Common myeloid progenitor, CD34-positive (primary cell): ENCODE data around the gene RRAGD.

Source experiments
- CTCF ChIA-PET: fragments of 350-600 bp; sonication (Branson Sonifier 250); formaldehyde crosslinking; loops from one replicate; lab custom pipeline; 2021; ENCODE audit warnings: antibody characterized with exemption; lab: Charles Lee
- POLR2A ChIA-PET: fragments of 350-600 bp; sonication (Branson Sonifier 250); formaldehyde crosslinking; loops from one replicate; lab custom pipeline; 2021; ENCODE audit warnings: antibody characterized with exemption; lab: Charles Lee
- DNase-seq, 3 donors: peaks; one replicate each; pipeline versions ENCODE4 v3.0.0 to v3.0.0-alpha.2; 2013
- H3K27ac ChIP-seq, 2 experiments: 1 replicate in 1 of 2; 2 replicates in 1 of 2; pipeline ENCODE4 v1.7.0; 2013; ENCODE audit warnings: inconsistent platforms in 2 of 2, low read length in 2 of 2, mild to moderate bottlenecking in 2 of 2, low read depth in 1 of 2, moderate library complexity in 1 of 2; ENCODE audit not compliant: severe bottlenecking in 2 of 2, insufficient read depth in 1 of 2, poor library complexity in 1 of 2
- H3K27me3 ChIP-seq, 5 experiments: replicated peaks in 2 of 5; 1 replicate in 3 of 5; 2 replicates in 2 of 5; pipeline versions ENCODE4 v1.6.1 to v1.7.0; 2013; ENCODE audit warnings: low read length in 4 of 5, mild to moderate bottlenecking in 2 of 5, moderate library complexity in 2 of 5, inconsistent platforms in 1 of 5; ENCODE audit not compliant: insufficient read depth in 5 of 5, control insufficient read depth in 4 of 5
- H3K36me3 ChIP-seq, 4 experiments: 1 replicate in 2 of 4; 2 replicates in 2 of 4; pipeline versions ENCODE4 v1.6.1 to v1.7.0; 2013; ENCODE audit warnings: low read length in 3 of 4, control low read depth in 1 of 4, mild to moderate bottlenecking in 1 of 4; ENCODE audit not compliant: control insufficient read depth in 4 of 4, insufficient read depth in 4 of 4
- H3K4me1 ChIP-seq, 4 experiments: 1 replicate in 3 of 4; 2 replicates in 1 of 4; pipeline versions ENCODE4 v1.6.1 to v1.7.1; 2013; ENCODE audit warnings: low read length in 3 of 4, mild to moderate bottlenecking in 3 of 4, control low read depth in 1 of 4, inconsistent platforms in 1 of 4, moderate library complexity in 1 of 4; ENCODE audit not compliant: control insufficient read depth in 4 of 4, insufficient read depth in 4 of 4; ENCODE audit errors: control extremely low read depth in 1 of 4
- H3K4me3 ChIP-seq, 7 experiments: 1 replicate in 4 of 7; 2 replicates in 3 of 7; pipeline versions ENCODE4 v1.5.1 to v1.7.0; 2013; ENCODE audit warnings: mild to moderate bottlenecking in 7 of 7, low read length in 6 of 7, moderate library complexity in 6 of 7, inconsistent platforms in 2 of 7, low read depth in 2 of 7, control low read depth in 1 of 7; ENCODE audit not compliant: insufficient read depth in 4 of 7, control insufficient read depth in 1 of 7; ENCODE audit errors: extremely low read depth in 1 of 7
- H3K9me3 ChIP-seq, 5 experiments: 1 replicate in 4 of 5; 2 replicates in 1 of 5; pipeline versions ENCODE4 v1.6.1 to v1.7.1; 2013; ENCODE audit warnings: low read length in 4 of 5, mild to moderate bottlenecking in 2 of 5, inconsistent platforms in 1 of 5, low read depth in 1 of 5, moderate library complexity in 1 of 5; ENCODE audit not compliant: control insufficient read depth in 4 of 5, insufficient read depth in 2 of 5; ENCODE audit errors: control extremely low read depth in 1 of 5
- WGBS: methylation state at CpG from one replicate; pipeline ENCODE4 v1.1.5; 2013; ENCODE audit not compliant: insufficient coverage; 5-methylcytosine and 5-hydroxymethylcytosine counted together

The RRAGD gene

DNA sequence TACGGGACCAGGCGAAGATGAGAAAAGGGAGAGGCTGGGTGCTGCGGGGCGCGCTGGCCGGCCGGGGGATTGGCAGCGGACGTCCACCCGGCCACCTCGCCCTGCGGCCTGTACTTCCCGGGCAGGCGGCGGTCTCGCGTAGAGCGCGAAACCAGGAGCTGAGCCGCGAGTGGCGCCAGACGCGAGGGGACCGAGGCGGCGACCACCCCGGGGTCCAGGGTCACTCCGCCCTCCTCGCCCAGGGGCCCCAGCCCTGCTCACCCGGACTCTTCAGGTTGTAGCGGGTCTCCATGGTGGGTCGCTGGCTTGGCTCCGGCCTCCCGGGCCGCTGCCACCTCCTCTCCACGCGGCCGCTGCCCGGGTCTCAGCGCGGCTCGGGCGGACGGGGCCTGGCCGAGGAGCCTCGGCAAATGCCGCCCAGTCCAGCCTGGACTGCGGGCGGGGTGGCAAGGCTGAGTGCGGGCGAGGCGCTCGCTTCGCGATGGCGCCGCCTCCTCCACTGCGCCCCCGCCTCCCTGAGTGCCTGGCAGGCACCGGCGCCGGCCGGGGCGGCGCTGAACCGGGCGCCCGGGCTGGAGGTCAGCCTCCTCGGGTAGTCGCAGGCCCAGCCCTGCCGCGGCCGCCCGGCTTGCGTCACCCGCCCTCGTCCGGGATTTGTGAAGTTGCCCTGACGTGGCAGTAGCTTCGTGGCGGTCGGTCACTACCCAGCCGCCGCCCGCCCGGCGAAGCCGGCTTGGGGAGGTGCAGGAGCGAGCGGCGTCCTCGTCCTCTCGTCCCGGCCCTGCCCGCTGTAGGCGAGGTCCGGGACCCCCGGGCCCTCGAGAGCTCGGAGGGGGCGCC, 59.6 kb downstream of the RRAGD start, which contains the start of gene UBE2J1:
Gene UBE2J1 (minus strand): TSS at position 445 of the 840 bp plus-strand sequence. CDS start 153 bp downstream, at position 292.
- H3K36me3 ChIP-seq, result peaks cover 0 to 2% (median 0%) of the 10 kb centered on the region in 4 experiments
- peaks cover 39 to 79% (median 69%) of the 10 kb centered on the region in 4 experiments for H3K4me1 ChIP-seq
- peak within 1 kb of the TSS; percentile 90 to 96 for H3K27ac ChIP-seq
- DNase-seq, result peak; percentile 78 to 91 (median 86)
- 0% methylated on average over 90 of the region's 102 CpGs for WGBS
- CTCF ChIA-PET, result interaction anchor here (0.9 to 8.7 kb wide), 10 partner anchors 7 to 272 kb away, joined by 3 to 102 read pairs (median 4); partner anchors contain the start of gene PNRC1
- peak within 1 kb of the TSS; percentile 79 to 98 (median 91) for H3K4me3 ChIP-seq
- no peaks in the 10 kb centered on the region for H3K27me3 ChIP-seq
- POLR2A ChIA-PET, result interaction anchor here (0.6 to 1.1 kb wide), 2 partner anchors 21 to 91 kb away, joined by 3 read pairs; no protein-coding TSS in a partner anchor
- no peaks in the 10 kb centered on the region for H3K9me3 ChIP-seq

DNA sequence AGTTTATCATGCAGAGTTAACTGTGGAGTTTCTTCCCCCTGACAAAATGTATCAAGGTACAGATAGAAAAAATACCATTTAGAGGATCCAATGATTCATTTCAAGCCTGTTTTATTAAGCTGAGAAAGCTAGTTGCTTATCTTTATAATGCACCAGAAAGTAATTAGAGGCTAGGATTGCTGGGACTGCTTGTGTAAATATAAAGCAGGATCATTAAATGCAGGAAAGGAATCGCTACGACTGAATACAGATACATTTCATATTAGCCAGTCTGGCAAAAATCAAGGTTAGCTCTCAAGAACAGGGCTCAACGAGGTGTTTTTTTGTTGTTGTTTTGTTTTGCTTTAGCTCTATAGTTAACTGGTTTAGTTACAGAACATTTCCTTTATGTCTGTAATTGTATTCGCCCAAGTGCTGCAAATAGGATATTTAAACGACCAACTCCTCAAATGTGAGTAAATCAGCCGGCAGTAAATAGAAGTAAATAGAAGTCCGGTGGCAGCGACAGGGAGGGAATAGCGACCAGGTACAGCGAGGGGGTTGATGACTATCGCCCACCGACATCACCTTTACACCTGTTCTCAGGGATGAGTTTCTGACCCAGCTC, 60.3 kb downstream of the RRAGD start:
- Histone ChIP-seq H3K36me3 (peaks cover 0 to 2% (median 0%) of the 10 kb centered on the region in 4 experiments), H3K4me1 (peaks cover 35 to 77% (median 67%) of the 10 kb centered on the region in 4 experiments), H3K27me3 (no peaks in the 10 kb centered on the region), H3K27ac (peak overlapping the region; percentile 90 to 96), H3K4me3 (peak overlapping the region; percentile 79 to 98 (median 91)), H3K9me3 (no peaks in the 10 kb centered on the region)
- DNase-seq, result no peak
- ChIA-PET CTCF (interaction anchor here (0.9 to 8.7 kb wide), 9 partner anchors 8 to 272 kb away, joined by 3 to 102 read pairs (median 3); partner anchors contain the start of gene PNRC1), POLR2A (no interaction called here)
- WGBS, result 0% methylated on average over 9 of the region's 12 CpGs

DNA sequence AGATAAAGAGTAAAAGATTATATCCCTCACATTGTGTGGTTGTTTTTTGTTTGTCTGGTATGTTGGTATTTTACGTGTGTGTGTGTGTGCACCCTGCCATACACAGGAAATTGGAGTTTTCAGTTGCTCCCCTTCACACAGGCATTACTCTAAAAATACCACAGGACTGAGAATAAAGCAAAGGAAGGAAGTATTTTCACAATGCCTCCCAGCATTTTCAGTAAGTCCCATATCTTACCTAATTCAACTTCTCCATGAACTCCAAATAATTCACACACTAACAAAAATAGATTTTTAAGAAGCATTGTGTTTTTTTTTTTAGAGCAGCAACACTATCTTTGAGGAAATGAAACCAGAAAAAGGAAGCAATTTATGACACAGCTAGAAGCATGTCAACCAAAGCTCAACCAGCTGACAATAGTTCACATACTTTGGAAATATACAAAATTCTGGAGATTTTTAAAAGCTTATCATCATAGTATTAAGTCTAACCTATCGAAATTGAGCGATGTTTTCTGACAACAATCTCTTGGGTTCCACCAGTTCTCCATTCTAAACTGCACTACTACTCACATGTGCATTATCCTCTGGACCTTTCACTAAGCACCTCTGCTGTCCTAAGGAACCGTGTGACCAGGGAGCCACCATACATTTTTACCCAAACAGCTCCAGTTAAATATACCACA, 61.6 kb downstream of the RRAGD start:
- Histone ChIP-seq H3K9me3 (no peaks in the 10 kb centered on the region), H3K27me3 (no peaks in the 10 kb centered on the region), H3K4me1 (peaks cover 27 to 67% (median 63%) of the 10 kb centered on the region in 4 experiments), H3K36me3 (peaks cover 0 to 2% (median 0%) of the 10 kb centered on the region in 4 experiments), H3K4me3 (peak overlapping the region in 6 of 7 experiments; percentile 79 to 98 (median 92)), H3K27ac (peak overlapping the region; percentile 15 to 96)
- ChIA-PET POLR2A (interaction anchor here (1.0 kb wide), 1 partner anchor 82 kb away, joined by 5 read pairs; no protein-coding TSS in a partner anchor), CTCF (interaction anchor here (0.6 to 8.7 kb wide), 9 partner anchors 8 to 90 kb away, joined by 3 to 102 read pairs (median 4); no protein-coding TSS in a partner anchor)
- peak; percentile 44 to 85 (median 75) for DNase-seq
- 0% methylated on average over 2 of the region's 4 CpGs for WGBS

DNA sequence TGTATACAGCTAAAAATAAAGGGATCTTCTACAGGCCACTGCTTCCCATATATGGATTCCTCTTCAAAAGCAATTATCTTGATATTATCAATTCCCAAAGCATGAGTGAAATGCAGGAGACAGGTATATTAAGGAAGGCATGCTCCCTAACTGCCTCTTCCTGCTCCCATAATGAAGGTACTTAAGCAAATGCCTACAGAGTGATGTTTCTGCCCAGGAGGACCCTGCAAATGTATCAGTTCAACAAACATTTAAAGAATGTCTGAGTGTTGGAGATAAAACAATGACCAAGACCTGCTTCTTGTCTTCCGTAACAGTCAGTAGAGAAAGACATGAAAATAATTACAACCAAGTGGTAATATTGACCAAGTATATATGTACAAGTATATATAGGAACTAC, 63.7 kb downstream of the RRAGD start:
- Histone ChIP-seq H3K4me1 (peaks cover 28 to 65% (median 62%) of the 10 kb centered on the region in 4 experiments), H3K4me3 (no peak overlapping the region), H3K9me3 (no peaks in the 10 kb centered on the region), H3K27ac (peak overlapping the region in 1 of 2 experiments; percentile 30), H3K27me3 (no peaks in the 10 kb centered on the region), H3K36me3 (peaks cover 0 to 3% (median 0%) of the 10 kb centered on the region in 4 experiments)
- DNase-seq, result no peak
- no CpG with 5 or more reads among the region's 1 CpG for WGBS
- CTCF ChIA-PET, result interaction anchor here (0.8 to 3.4 kb wide), 13 partner anchors 11 to 205 kb away, joined by 3 to 17 read pairs (median 4); no protein-coding TSS in a partner anchor
- POLR2A ChIA-PET, result no interaction called here

DNA sequence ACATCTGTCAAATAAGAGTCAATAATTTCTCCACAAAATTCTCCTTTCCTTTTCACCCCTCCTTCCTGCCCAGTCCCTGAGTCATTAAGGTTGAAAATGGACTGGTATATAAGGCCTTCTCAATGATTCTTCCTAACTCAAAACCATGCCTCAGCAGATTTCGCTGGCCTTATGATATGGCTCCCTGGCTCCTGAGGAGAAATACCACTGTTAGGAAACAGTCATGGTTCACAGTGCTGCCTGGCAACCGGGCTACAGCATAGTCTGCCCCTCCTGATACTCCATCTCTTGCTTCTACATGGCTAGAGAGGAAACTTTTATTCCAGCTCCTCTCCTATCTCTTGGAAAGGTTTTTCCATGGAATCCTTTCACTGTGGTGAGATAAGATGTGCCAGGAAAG, 64.2 kb downstream of the RRAGD start:
- H3K27me3 ChIP-seq, result no peaks in the 10 kb centered on the region
- peak in 2 of 3 donors; percentile 48 to 50 for DNase-seq
- peaks cover 0 to 5% (median 0%) of the 10 kb centered on the region in 4 experiments for H3K36me3 ChIP-seq
- peak overlapping the region in 1 of 2 experiments; percentile 30 for H3K27ac ChIP-seq
- CTCF ChIA-PET, result interaction anchor here (1.2 to 3.4 kb wide), 8 partner anchors 10 to 205 kb away, joined by 3 to 17 read pairs (median 6); no protein-coding TSS in a partner anchor
- H3K4me3 ChIP-seq, result peak overlapping the region in 1 of 7 experiments; percentile 6
- H3K4me1 ChIP-seq, result peaks cover 26 to 61% (median 57%) of the 10 kb centered on the region in 4 experiments
- H3K9me3 ChIP-seq, result no peaks in the 10 kb centered on the region
- 75% methylated on average over 1 of the region's 2 CpGs for WGBS
- POLR2A ChIA-PET, result no interaction called here

DNA sequence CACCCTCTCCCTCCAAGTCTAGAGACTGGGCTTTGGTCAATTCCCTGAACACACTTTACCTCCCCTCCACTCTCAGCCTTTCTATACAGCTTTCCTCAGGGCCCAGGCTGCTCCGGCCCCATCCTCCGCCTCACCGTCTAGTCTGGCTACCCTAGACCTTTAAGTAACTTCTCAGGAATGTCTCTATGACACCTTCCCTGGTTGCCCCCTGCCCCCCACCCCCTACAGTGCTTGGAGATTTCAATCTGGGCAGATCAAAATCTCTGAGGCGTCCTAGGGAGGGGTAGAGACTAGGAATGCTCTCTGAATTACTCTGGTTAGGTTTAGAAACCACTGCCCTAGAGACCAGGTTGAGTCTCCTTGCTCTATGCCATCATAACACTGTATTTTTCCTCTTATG, 65.6 kb downstream of the RRAGD start:
- ChIA-PET POLR2A (no interaction called here), CTCF (interaction anchor here (0.6 to 3.4 kb wide), 8 partner anchors 12 to 367 kb away, joined by 3 to 17 read pairs (median 3); no protein-coding TSS in a partner anchor)
- Histone ChIP-seq H3K9me3 (no peaks in the 10 kb centered on the region), H3K27me3 (no peaks in the 10 kb centered on the region), H3K4me3 (no peak overlapping the region), H3K4me1 (peaks cover 26 to 57% (median 50%) of the 10 kb centered on the region in 4 experiments), H3K36me3 (peaks cover 0 to 10% (median 7%) of the 10 kb centered on the region in 4 experiments), H3K27ac (no peak overlapping the region)
- DNase-seq, result no peak
- 100% methylated on average over 3 of the region's 4 CpGs for WGBS
